Measurements from ENCODE around the gene ANKRD53. TPM values are rescaled to one million over a fixed set of nuclear protein-coding genes. Genes with fewer than 3 reads are reported as not detected.

The ANKRD53 gene
- total and polyA plus RNA-seq, 2 donors (not counting 1 experiment from before 2014, with no cell fraction given): 0.84 TPM

DNA sequence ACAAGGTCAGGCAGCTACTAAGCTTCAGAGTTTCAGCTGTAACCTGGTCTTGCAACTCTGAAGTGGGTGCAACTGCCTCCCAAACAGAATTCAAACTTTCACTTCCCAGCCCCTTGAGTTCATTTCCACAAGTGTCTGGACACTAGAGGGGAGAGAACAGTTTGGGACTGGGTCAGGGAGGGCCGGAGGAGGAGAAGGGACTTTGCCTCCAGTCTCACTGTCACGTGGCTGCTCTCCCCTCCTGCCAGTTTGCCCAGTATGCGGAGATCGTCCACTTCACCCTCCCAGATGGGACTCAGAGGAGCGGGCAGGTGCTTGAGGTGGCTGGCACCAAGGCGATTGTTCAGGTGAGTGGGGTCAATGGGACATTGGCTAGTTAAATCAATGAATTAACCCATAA lies 20.6 kb upstream of the ANKRD53 start:
- POLR2A ChIA-PET: no interaction called here
- no peak for TF ChIP-seq EZH2 (IDR thresholded peaks at IDR 0.05; ENCODE audit: borderline replicate concordance, insufficient read depth, low read depth, low read length, poor library complexity, severe bottlenecking)
- TF ChIP-seq, protein P1, sequence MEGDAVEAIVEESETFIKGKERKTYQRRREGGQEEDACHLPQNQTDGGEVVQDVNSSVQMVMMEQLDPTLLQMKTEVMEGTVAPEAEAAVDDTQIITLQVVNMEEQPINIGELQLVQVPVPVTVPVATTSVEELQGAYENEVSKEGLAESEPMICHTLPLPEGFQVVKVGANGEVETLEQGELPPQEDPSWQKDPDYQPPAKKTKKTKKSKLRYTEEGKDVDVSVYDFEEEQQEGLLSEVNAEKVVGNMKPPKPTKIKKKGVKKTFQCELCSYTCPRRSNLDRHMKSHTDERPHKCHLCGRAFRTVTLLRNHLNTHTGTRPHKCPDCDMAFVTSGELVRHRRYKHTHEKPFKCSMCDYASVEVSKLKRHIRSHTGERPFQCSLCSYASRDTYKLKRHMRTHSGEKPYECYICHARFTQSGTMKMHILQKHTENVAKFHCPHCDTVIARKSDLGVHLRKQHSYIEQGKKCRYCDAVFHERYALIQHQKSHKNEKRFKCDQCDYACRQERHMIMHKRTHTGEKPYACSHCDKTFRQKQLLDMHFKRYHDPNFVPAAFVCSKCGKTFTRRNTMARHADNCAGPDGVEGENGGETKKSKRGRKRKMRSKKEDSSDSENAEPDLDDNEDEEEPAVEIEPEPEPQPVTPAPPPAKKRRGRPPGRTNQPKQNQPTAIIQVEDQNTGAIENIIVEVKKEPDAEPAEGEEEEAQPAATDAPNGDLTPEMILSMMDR (IDR thresholded peaks at IDR 0.05): no peak
- Histone ChIP-seq H3K27me3 (replicated peaks in 1 of 4; ENCODE audit: control extremely low read depth in 1 of 4, control insufficient read depth in 3 of 4, insufficient read depth in 4 of 4, low read length in 3 of 4) (peaks cover 0 to 39% (median 1%) of the 10 kb centered on the region in 4 experiments), H3K4me3 (ENCODE audit: control extremely low read depth in 1 of 5, extremely low read depth in 1 of 5, insufficient read depth in 1 of 5, low read depth in 2 of 5, low read length in 4 of 5) (no peak overlapping the region), H3K36me3 (replicated peaks in 1 of 2; ENCODE audit: control extremely low read depth in 1 of 2, control insufficient read depth in 1 of 2, extremely low read depth in 1 of 2, insufficient read depth in 2 of 2, low read length in 1 of 2) (no peaks in the 10 kb centered on the region), H3K9me3 (ENCODE audit: control extremely low read depth in 1 of 3, control insufficient read depth in 2 of 3, insufficient read depth in 1 of 3, low read length in 2 of 3) (no peaks in the 10 kb centered on the region), H3K79me2 (ENCODE audit: control insufficient read depth, insufficient read depth, low read length) (no peaks in the 10 kb centered on the region), H3K4me2 (replicated peaks; ENCODE audit: low read depth, low read length, poor library complexity, severe bottlenecking) (no peak overlapping the region), H3K27ac (ENCODE audit: low read length in 2 of 2) (no peak overlapping the region), H2AFZ (ENCODE audit: insufficient read depth, low read depth, low read length, poor library complexity, severe bottlenecking) (no peak overlapping the region), H4K20me1 (ENCODE audit: control insufficient read depth, insufficient read depth, low read length, poor library complexity, severe bottlenecking) (no peaks in the 10 kb centered on the region), H3K4me1 (ENCODE audit: control insufficient read depth in 2 of 2, insufficient read depth in 2 of 2, low read length in 2 of 2) (peaks cover 3 to 4% of the 10 kb centered on the region in 2 donors), H3K9ac (ENCODE audit: low read length) (no peak overlapping the region)
- Mint-ChIP-seq H3K27me3 (peaks cover 34% of the 10 kb centered on the region), H3K4me3 (no peak overlapping the region), H3K4me1 (peaks cover 2% of the 10 kb centered on the region), H3K9me3 (ENCODE audit: insufficient read depth) (no peaks in the 10 kb centered on the region), H3K27ac (no peak overlapping the region)
- no peak for ATAC-seq (ENCODE audit: low read depth)
- WGBS (ENCODE audit: insufficient coverage): 100% methylated on average over 1 of the region's 6 CpGs
- intact Hi-C loops (cut with micrococcal nuclease): no loop called here
- no peak for DNase-seq
- CTCF ChIA-PET: no interaction called here

DNA sequence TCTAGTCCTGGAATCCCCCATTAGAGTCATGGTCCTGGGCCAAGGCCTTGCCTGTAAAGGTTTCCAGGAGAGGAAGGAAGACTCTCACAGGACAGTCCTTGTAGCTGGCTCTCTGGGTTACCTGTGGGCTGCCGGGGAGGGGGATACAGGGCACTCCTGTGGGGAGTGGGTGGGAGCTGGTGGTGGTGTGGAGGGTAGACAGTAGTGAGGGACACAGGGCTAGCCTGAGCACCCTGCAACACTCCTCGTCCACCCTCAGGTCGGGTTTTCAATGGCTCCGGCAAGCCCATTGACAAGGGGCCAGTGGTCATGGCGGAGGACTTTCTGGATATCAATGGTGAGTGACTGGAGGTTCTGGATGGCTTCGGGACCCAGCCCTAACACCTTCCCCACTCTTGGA lies 19.7 kb upstream of the ANKRD53 start:
- Mint-ChIP-seq H3K4me3 (no peak overlapping the region), H3K27ac (no peak overlapping the region), H3K4me1 (peaks cover 2% of the 10 kb centered on the region), H3K9me3 (ENCODE audit: insufficient read depth) (no peaks in the 10 kb centered on the region), H3K27me3 (peaks cover 42% of the 10 kb centered on the region)
- Histone ChIP-seq H3K4me3 (ENCODE audit: control extremely low read depth in 1 of 5, extremely low read depth in 1 of 5, insufficient read depth in 1 of 5, low read depth in 2 of 5, low read length in 4 of 5) (no peak overlapping the region), H4K20me1 (ENCODE audit: control insufficient read depth, insufficient read depth, low read length, poor library complexity, severe bottlenecking) (no peaks in the 10 kb centered on the region), H3K4me1 (ENCODE audit: control insufficient read depth in 2 of 2, insufficient read depth in 2 of 2, low read length in 2 of 2) (peaks cover 3 to 4% of the 10 kb centered on the region in 2 donors), H3K27ac (ENCODE audit: low read length in 2 of 2) (no peak overlapping the region), H2AFZ (ENCODE audit: insufficient read depth, low read depth, low read length, poor library complexity, severe bottlenecking) (no peak overlapping the region), H3K79me2 (ENCODE audit: control insufficient read depth, insufficient read depth, low read length) (no peaks in the 10 kb centered on the region), H3K9me3 (ENCODE audit: control extremely low read depth in 1 of 3, control insufficient read depth in 2 of 3, insufficient read depth in 1 of 3, low read length in 2 of 3) (no peaks in the 10 kb centered on the region), H3K4me2 (replicated peaks; ENCODE audit: low read depth, low read length, poor library complexity, severe bottlenecking) (no peak overlapping the region), H3K27me3 (replicated peaks in 1 of 4; ENCODE audit: control extremely low read depth in 1 of 4, control insufficient read depth in 3 of 4, insufficient read depth in 4 of 4, low read length in 3 of 4) (peaks cover 0 to 46% (median 6%) of the 10 kb centered on the region in 4 experiments), H3K36me3 (replicated peaks in 1 of 2; ENCODE audit: control extremely low read depth in 1 of 2, control insufficient read depth in 1 of 2, extremely low read depth in 1 of 2, insufficient read depth in 2 of 2, low read length in 1 of 2) (no peaks in the 10 kb centered on the region), H3K9ac (ENCODE audit: low read length) (no peak overlapping the region)
- DNase-seq (no peak), ATAC-seq (ENCODE audit: low read depth) (no peak)
- intact Hi-C loops (cut with micrococcal nuclease): no loop called here
- POLR2A ChIA-PET: no interaction called here
- CTCF ChIA-PET: no interaction called here
- 92% methylated on average over 4 of the region's 6 CpGs for WGBS (ENCODE audit: insufficient coverage)
- no peak for TF ChIP-seq EZH2 (IDR thresholded peaks at IDR 0.05; ENCODE audit: borderline replicate concordance, insufficient read depth, low read depth, low read length, poor library complexity, severe bottlenecking)
- TF ChIP-seq, protein P1 (IDR thresholded peaks at IDR 0.05): no peak
